ENCODE measurements around the gene PLEKHM3. TPM values are rescaled to one million over a fixed set of nuclear protein-coding genes. Genes with fewer than 3 reads are reported as not detected.

Gene PLEKHM3
- total and polyA plus RNA-seq, 2 of the 4 experiments (the other 2 are of a cell fraction), result 2.4 to 11.3 TPM

DNA sequence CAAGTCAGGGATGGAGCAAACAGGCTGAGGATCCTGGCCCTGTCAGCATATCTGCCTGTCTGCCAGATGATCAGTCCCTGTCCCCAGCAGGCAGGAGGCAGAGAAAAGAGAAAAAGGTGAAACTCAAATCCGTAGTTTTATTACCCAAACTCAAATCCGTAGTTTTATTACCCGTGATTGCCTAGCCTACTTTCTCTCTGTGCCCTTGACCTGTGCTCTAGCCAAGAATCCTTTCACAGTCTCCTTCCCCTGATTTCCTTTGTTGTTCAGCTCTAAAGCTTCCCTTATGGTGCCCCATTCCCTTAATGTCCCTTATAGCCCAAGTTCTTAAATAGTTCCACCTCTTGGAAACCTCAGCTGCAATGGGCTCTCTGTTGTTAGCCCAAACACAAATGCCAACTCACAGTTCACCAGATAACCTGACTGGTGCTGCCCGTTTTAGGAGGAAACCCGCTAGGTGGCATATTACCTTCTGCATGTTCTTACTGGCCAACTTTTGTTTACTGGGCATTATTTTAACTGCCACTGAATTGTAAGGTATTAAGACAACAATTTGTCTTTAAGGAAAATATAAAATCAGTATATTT, 130.0 kb downstream of the PLEKHM3 start:
- Histone ChIP-seq H3K23ac (ENCODE audit: low read depth, low read length) (no peak overlapping the region), H4K91ac (ENCODE audit: insufficient read depth, low read depth, low read length) (no peak overlapping the region), H2BK20ac (ENCODE audit: low read depth, low read length) (no peak overlapping the region), H4K20me1 (ENCODE audit: insufficient read depth, low read length) (no peaks in the 10 kb centered on the region), H3K27me3 (ENCODE audit: control insufficient read depth, insufficient read depth, low read length) (no peaks in the 10 kb centered on the region), H2BK15ac (ENCODE audit: low read depth, low read length) (no peak overlapping the region), H4K8ac (ENCODE audit: low read depth in 2 of 2, low read length in 2 of 2) (no peak overlapping the region), H3K9me3 (ENCODE audit: control insufficient read depth, insufficient read depth, low read length) (no peaks in the 10 kb centered on the region), H3K27ac (ENCODE audit: insufficient read depth, low read length) (no peak overlapping the region), H3K9ac (ENCODE audit: low read depth, low read length) (no peak overlapping the region), H2BK5ac (ENCODE audit: low read depth, low read length, poor library complexity, severe bottlenecking) (no peak overlapping the region), H3K4me3 (ENCODE audit: insufficient read depth, low read depth, low read length) (no peak overlapping the region), H3K9me1 (ENCODE audit: insufficient read depth, low read length) (no peaks in the 10 kb centered on the region), H3K4me2 (ENCODE audit: low read depth, low read length) (no peak overlapping the region), H3K79me1 (ENCODE audit: low read depth in 1 of 2, low read length in 2 of 2) (no peaks in the 10 kb centered on the region), H2BK120ac (ENCODE audit: low read depth, low read length) (no peak overlapping the region), H2AFZ (replicated peaks; ENCODE audit: low read length, poor library complexity) (no peak overlapping the region), H3K36me3 (ENCODE audit: control insufficient read depth, insufficient read depth, low read length) (peaks cover 2% of the 10 kb centered on the region; the same call in 1 of the 2 replicates), H3K18ac (ENCODE audit: low read depth, low read length) (no peak overlapping the region), H3K14ac (replicated peaks; ENCODE audit: low read depth, low read length) (no peak overlapping the region), H3K56ac (ENCODE audit: extremely low read depth, insufficient read depth, low read length) (no peak overlapping the region), H3K4me1 (ENCODE audit: control insufficient read depth, insufficient read depth, low read length) (no peaks in the 10 kb centered on the region; the same call in 1 of the 2 replicates), H3K4ac (ENCODE audit: low read depth, low read length) (no peak overlapping the region), H2AK5ac (ENCODE audit: low read depth, low read length) (no peak overlapping the region), H4K5ac (ENCODE audit: low read depth, low read length) (no peak overlapping the region), H2AK9ac (replicated peaks; ENCODE audit: low read depth, low read length, poor library complexity) (no peak overlapping the region)
- TF ChIP-seq RAD21 (IDR thresholded peaks at IDR 0.05; ENCODE audit: low read length), result no peak
- TF ChIP-seq CEBPB (IDR thresholded peaks at IDR 0.05; ENCODE audit: low read depth, low read length), result no peak
- no peak for TF ChIP-seq MAFK (IDR thresholded peaks at IDR 0.05; ENCODE audit: low read depth, low read length)
- TF ChIP-seq RFX5 (IDR thresholded peaks at IDR 0.05; ENCODE audit: low read depth, low read length), result no peak
- POLR2A ChIA-PET (ENCODE audit: unreplicated experiment), result no interaction called here
- BruUV-seq (replicated peaks), result no TSS peak
- dilution Hi-C loops (cut with HindIII; ENCODE audit: low sequenced_read_pairs, unreplicated experiment), result no loop called here
- DNase-seq, result no peak
- CTCF ChIA-PET, result no interaction called here
- in situ Hi-C loops (cut with MboI; ENCODE audit: low sequenced_read_pairs), result no loop called here
- WGBS, 2 experiments (ENCODE audit: extremely low coverage in 2 of 2, insufficient read length in 1 of 2), result 73% methylated on average over 2 of the region's 5 CpGs; no CpG with 5 or more reads in 1 of the 2 experiments
- ATAC-seq (ENCODE audit: low read depth), result no peak
- intact Hi-C loops (cut with micrococcal nuclease), result no loop called here

All from IMR-90 (cell line).